Stimulated activated CD8-positive, alpha-beta memory T cell treated with anti-CD3 and anti-CD28 coated beads, Interleukin-15, amount 100 ng/mL, for 4 hours (primary cell): ENCODE measurements around the gene PFN3.
"Not testable (repeated sequence)": the region's sequence is repeated elsewhere in the genome, so short reads cannot be mapped to it uniquely, and the experiment has no call there.

Experiments
- DNase-seq, 2 donors: peaks; one replicate each; pipeline ENCODE4 v3.0.0-alpha.2; 2020; ENCODE audit warnings: low read depth in 2 of 2

Gene PFN3

GRCh38 chr5:177425196-177425800, 24.8 kb upstream of the PFN3 start:
- DNase-seq = no peak

DNA sequence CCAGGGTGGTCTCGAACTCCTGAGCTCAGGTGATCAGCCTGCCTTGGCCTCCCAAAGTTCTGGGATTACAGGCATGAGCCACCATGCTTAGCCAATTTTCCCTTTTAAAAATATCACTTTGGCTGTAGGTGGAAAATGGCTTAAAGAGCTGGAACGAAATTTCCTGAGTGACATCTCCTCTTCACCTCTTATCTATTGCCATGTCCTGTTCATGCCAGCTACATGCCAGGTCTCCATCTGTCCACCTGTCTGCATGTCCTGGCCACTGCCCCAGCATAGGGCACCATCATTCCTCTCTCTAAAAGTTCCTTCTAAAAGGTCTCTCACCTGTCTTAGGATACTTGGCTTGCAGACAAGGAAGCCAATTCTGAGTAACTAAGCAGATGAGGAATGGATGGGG, 23.2 kb upstream of the PFN3 start:
- DNase-seq = no peak

GRCh38 chr5:177421062-177421798, 20.8 kb upstream of the PFN3 start:
- no peak for DNase-seq

- not testable (repeated sequence) for DNase-seq
These were observed 20.0 kb upstream of the PFN3 start for GRCh38 chr5:177420472-177420871.

- no peak for DNase-seq
These were observed 18.6 kb upstream of the PFN3 start for GRCh38 chr5:177419046-177419445.

DNA sequence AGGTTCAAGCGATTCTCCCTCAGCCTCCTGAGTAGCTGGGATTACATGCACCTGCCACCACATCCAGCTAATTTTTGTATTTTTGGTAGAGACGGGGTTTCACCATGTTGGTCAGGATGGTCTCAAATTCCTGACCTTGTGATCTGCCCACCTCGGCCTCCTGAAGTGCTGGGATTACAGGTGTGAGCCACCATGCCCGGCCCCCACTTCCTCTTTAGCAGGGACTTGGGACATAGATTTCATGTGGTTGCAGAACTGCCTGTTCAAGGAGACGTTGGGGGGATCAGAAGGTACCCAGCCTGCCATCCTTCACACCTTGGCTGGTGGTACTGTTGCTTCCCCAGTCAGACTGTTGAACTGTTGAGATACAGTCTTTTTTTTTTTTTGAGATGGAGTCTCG, 16.6 kb upstream of the PFN3 start:
- DNase-seq = not testable (repeated sequence)

DNA sequence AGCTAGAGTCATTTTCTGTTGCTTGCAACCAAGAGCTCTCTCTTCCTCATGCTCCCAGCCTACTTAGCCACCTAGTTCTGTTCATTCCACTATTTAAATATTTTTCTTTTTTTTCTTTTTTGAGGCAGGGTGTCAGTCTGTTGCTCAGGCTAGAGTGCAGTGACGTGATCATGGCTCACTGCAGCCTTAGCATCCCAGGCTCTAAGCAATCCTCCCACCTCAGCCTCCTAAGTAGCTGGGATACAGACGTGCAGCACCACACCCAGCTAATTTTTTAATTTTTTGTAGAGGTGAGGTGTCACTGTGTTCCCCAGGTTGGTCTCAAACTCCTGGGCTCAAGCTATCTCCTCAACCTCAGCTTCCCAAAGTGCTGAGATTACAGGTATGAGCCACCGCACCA, 14.0 kb upstream of the PFN3 start:
- no peak for DNase-seq

- DNase-seq = no peak
These were observed 12.3 kb upstream of the PFN3 start for GRCh38 chr5:177412603-177413233.

GRCh38 chr5:177410575-177410974, 10.1 kb upstream of the PFN3 start:
- no peak for DNase-seq

DNA sequence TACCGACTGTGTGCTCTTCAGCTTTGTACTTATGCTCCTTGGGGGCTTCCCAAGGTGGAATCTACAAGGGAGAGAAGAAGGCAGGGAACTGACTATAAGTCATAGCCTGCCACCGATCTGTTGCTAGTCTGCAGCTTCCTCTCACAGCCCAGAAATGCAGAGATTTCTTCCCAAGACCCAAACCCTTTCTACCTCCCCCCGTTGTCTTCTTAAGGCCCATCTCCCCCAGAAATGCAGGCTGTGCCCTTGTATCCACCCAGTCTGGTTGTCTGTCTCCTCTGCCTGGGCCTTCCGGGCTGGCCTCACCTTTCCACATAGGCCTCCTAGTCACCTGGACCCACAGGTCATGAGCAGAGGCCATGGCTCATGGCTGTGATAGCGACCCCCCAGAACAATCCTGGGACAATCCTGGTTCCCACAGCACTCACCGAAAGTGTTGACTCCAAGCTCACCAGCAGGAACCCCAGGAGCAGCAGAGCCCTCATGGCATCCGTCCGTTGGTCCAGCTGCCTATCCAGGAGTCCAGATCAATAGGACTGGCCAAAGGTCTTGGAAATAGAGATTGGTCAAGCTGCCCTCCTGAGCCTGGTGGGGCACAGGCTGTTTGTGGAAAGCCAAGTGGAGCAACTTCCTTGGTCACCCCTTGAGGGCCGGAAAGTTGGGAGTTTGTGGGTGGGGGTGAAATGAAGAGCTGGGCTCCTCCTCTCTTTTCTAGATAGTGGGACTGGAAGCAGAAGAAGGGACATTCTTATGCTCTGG, 8.8 kb upstream of the PFN3 start, which contains the start of gene F12:
F12 (minus strand) TSS at position 522 of the 759 bp plus-strand sequence; CDS start at position 485, 37 bp downstream.
- DNase-seq = no peak

GRCh38 chr5:177405805-177406204, 5.3 kb upstream of the PFN3 start:
- no peak for DNase-seq

DNA sequence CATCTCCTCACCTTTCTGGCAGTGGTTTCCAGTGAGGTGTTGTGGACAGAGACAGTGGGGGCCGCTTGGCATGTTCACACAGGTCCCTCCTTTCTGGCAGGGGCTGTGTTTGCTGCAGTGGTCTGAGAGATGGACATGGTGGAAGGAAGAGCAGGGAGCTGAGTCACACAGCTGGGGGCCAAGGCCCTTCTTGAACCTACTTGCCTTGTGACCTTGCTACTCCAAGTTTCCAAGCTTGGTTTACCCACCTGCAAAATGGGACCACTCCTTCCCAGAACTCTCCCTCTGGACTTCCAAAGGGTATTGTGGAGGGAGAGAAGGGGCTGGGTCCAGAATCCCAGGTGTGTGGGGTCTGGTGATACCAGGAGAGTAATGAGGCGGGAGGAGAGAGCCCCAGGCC, 4.9 kb upstream of the PFN3 start:
- DNase-seq = no peak

DNA sequence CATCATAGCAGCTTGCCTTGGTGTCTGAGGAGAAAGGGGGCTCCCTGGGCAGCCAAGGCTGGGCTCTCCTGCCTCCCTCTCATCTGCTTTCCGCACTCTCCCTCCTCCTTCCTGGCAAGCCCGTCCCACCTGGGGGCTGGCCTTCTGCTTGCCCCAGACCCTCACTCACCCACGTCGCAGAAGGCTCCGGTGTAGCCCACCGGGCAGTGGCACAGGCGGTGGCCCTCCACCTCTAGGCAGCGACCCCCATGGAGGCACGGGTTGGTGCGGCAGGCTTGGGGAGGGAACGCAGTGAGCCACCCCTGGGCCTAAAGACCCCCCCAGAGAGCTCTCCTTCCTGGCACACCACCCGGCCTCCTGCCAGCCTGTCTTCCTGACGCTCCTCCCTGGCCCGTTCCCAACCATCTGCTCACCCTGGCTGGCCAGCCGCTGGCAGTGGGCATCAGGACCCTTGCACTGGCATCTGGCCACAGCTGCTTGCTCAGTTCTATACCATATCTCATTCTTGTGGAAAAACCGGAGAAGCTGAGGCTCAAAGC, 4.2 kb upstream of the PFN3 start:
- no peak for DNase-seq

DNA sequence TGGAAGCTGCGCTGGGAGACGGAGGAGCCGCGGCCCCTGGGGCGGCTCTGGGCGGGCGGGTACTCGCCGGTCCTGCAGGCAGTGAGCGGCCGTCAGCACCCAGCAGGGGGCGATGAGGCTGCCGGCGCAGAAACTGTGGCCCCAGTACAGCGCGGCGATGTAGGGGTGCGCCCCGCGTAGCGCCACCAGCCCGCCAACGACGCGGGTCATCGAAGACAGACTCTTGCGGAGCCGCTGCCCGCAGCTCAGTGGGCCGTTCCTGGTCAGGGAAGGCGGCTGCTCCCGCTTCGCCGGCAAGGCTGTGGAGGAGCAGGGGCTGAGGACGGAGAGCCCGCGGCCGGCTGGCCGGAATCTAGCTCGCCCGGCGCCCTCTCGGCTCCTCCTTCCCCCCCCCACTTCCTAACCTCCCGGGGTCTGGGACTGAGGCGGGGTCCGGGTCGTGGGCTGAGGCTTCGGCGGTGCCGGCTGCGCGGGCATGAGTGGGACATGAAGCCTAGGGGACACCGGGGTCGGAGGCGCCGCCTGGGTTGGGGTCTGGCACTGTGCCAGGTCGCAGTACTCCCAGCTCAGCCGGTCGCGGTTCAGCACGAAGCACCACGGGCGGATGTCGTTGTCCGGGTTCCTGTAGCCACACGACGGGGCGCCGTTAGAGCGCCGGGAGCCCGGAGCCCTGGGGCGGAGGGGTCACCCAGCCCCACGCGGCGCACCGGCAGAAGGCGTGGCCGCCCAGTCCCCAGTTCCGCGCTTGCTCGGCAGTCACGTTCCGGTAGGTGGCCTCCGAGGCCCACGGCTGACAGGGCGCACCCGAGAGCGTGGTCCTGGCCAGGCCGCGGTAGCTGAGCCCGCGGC, 3.6 kb upstream of the PFN3 start:
- DNase-seq = peak; percentile 73 to 76

- DNase-seq = no peak
These were observed 2.8 kb upstream of the PFN3 start for GRCh38 chr5:177403102-177403791.

- peak in 1 of 2 donors; percentile 44 for DNase-seq
These were observed 2.0 kb upstream of the PFN3 start for GRCh38 chr5:177402271-177403043.

DNA sequence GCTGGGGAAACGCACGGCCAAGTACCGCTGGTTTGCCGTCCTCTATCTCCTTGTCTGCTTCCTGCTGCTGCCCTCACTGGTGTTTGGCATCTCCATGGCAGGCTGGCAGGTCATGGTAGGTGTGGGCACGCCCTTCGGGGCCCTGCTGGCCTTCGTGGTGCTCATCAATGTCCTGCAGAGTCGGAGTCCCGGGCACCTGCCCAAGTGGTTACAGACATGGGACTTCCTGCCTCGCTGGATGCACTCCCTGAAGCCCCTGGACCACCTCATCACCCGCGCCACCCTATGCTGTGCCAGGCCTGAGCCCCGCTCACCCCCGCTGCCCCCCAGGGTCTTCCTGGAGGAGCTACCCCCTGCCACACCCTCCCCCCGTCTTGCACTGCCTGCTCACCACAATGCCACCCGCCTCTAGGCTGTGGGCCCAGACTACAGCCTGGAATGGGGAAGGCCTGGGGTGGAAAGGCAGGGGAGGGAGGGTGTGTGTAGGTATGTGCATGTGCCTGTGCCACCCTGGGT, 2.5 kb downstream of the PFN3 start:
- no peak for DNase-seq

DNA sequence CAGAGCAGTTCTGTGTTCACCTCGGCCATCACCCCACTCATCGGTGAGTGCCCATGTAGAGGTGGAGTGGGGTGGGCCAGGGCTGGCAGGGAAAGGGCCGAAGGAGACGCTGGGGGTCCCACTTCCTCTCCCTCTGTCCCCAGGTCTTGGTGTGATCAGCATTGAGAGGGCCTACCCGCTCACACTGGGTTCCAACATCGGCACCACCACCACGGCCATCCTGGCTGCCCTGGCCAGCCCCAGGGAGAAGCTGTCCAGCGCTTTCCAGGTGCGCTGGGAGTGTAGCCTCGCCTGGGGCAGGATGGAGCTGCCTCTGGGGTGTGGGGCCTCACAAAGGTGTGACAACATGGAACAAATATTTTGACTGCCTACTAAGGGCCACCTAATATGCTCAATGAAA, 3.7 kb downstream of the PFN3 start:
- DNase-seq = no peak

DNA sequence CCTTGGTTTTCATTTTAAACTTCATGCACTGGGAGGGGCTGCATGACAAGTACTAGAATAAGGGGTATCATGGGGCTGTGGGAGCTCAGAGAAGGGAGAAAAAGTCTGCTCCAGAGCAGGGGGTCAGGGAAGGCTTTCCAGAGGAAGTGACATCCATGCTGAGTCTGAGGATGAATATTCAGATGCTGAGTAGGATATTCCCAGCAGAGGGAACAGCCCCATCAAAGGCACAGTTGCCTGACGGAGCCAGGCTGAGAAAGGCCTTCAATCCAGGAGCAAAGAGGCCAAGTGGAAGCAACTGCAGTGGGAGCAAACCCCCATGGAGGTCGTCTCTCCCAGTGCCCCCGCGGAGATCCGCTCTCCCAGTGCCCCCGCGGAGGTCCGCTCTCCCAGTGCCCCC, 4.4 kb downstream of the PFN3 start:
- no peak for DNase-seq
